ENCODE data around the gene FDPS. TPM values are rescaled to one million over a fixed set of nuclear protein-coding genes. Genes with fewer than 3 reads are reported as not detected.
"Not testable (repeated sequence)": the region's sequence is repeated elsewhere in the genome, so short reads cannot be mapped to it uniquely, and the experiment has no call there.

The FDPS gene
- total RNA-seq, 1 experiment from 2014 or later = 264 TPM

DNA sequence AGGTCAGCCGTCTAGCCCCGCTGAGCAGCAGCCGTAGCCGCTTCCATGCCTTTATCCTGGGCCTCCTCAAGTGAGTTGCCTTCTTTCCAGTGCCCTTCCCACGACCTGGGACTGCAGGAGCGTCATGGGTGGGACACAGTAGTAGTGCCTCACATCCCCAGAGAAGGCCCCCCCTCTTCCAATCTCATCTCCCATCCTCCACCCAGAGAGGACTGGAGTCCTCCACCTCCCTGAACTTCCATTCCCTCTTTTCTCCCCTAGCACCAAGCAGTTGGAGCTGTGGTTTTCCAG, 16.9 kb downstream of the FDPS start:
- Mint-ChIP-seq H3K27me3 (ENCODE audit: insufficient read depth, unreplicated experiment) (no peaks in the 10 kb centered on the region), H3K9me3 (ENCODE audit: unreplicated experiment) (no peaks in the 10 kb centered on the region), H3K4me1 (ENCODE audit: insufficient read depth, unreplicated experiment) (peaks cover 23% of the 10 kb centered on the region), H3K36me3 (ENCODE audit: insufficient read depth, unreplicated experiment) (peaks cover 34% of the 10 kb centered on the region), H3K27ac (ENCODE audit: low read depth, unreplicated experiment) (no peak overlapping the region), H3K4me3 (ENCODE audit: unreplicated experiment) (peak overlapping the region; percentile 90)
- POLR2A ChIA-PET = interaction anchor here (0.6 to 10.5 kb wide), 11 partner anchors 15 to 696 kb away, joined by 3 to 103 read pairs (median 11); partner anchors contain the start of genes ASH1L, CLK2, FDPS and SCAMP3
- DNase-seq (ENCODE audit: unreplicated experiment) = no peak
- CTCF ChIA-PET = interaction anchor here (0.6 to 10.2 kb wide), 4 partner anchors 51 to 1102 kb away, joined by 3 to 163 read pairs (median 4); no protein-coding TSS in a partner anchor
- intact Hi-C loops (cut with micrococcal nuclease) = no loop called here
- TF ChIP-seq, protein P1, sequence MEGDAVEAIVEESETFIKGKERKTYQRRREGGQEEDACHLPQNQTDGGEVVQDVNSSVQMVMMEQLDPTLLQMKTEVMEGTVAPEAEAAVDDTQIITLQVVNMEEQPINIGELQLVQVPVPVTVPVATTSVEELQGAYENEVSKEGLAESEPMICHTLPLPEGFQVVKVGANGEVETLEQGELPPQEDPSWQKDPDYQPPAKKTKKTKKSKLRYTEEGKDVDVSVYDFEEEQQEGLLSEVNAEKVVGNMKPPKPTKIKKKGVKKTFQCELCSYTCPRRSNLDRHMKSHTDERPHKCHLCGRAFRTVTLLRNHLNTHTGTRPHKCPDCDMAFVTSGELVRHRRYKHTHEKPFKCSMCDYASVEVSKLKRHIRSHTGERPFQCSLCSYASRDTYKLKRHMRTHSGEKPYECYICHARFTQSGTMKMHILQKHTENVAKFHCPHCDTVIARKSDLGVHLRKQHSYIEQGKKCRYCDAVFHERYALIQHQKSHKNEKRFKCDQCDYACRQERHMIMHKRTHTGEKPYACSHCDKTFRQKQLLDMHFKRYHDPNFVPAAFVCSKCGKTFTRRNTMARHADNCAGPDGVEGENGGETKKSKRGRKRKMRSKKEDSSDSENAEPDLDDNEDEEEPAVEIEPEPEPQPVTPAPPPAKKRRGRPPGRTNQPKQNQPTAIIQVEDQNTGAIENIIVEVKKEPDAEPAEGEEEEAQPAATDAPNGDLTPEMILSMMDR (IDR thresholded peaks at IDR 0.05; ENCODE audit: unreplicated experiment) = no peak
- no TSS peak for BruUV-seq (replicated peaks)

DNA sequence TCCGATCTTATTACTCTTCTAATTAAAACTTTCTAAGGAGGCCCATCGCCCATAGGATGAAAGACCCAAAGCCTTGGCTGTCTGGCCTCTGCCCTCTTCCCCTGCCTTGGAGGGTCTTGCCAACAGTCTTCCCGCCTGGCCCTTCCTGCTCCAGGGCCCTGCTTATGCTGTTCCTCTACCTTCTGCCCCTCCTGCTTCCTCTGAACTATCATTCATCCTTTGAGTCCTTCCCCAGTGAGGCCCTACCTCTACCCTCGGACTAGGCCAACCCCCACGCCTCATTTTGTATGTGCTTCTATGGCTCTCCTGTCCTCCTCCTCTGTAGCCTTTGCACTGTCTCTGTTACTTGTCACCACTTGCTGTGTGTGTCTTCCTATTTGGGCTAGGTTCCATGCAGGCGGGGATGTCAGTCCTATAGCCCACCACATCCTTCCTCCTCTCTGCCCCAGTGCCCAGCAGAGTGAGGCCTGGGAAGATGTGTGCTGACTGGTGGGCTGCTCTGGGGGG, 17.4 kb downstream of the FDPS start:
- H3K27me3 Mint-ChIP-seq (ENCODE audit: insufficient read depth, unreplicated experiment) = no peaks in the 10 kb centered on the region
- intact Hi-C loops (cut with micrococcal nuclease) = no loop called here
- no peak overlapping the region for H3K27ac Mint-ChIP-seq (ENCODE audit: low read depth, unreplicated experiment)
- BruUV-seq (replicated peaks) = no TSS peak
- CTCF ChIA-PET = interaction anchor here (1.2 to 1.4 kb wide), 2 partner anchors 50 to 76 kb away, joined by 4 to 5 read pairs; no protein-coding TSS in a partner anchor
- DNase-seq (ENCODE audit: unreplicated experiment) = no peak
- POLR2A ChIA-PET = interaction anchor here (0.6 to 10.5 kb wide), 4 partner anchors 15 to 75 kb away, joined by 4 to 103 read pairs (median 4); partner anchors contain the start of gene FDPS
- H3K4me3 Mint-ChIP-seq (ENCODE audit: unreplicated experiment) = peak overlapping the region; percentile 90
- peaks cover 34% of the 10 kb centered on the region for H3K36me3 Mint-ChIP-seq (ENCODE audit: insufficient read depth, unreplicated experiment)
- no peaks in the 10 kb centered on the region for H3K9me3 Mint-ChIP-seq (ENCODE audit: unreplicated experiment)
- H3K4me1 Mint-ChIP-seq (ENCODE audit: insufficient read depth, unreplicated experiment) = peaks cover 23% of the 10 kb centered on the region
- TF ChIP-seq, protein P1 (IDR thresholded peaks at IDR 0.05; ENCODE audit: unreplicated experiment) = no peak

DNA sequence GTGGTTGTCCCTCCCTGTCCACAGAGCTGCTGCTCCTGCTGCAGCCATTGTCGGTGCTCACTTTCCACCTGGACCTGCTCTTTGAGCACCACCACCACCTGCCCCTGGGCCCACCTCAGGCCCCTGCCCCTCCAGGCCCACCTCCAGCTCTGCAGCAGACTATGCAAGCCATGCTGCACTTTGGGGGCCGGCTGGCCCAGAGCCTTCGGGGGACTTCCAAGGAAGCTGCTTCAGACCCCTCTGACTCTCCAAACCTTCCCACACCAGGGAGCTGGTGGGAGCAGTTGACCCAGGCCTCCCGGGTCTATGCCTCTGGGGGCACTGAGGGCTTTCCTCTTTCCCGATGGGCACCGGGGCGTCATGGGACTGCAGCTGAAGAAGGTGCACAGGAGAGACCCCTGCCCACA, 18.0 kb downstream of the FDPS start:
- Mint-ChIP-seq H3K36me3 (ENCODE audit: insufficient read depth, unreplicated experiment) (peaks cover 40% of the 10 kb centered on the region), H3K27me3 (ENCODE audit: insufficient read depth, unreplicated experiment) (no peaks in the 10 kb centered on the region), H3K4me3 (ENCODE audit: unreplicated experiment) (peak overlapping the region; percentile 90), H3K4me1 (ENCODE audit: insufficient read depth, unreplicated experiment) (peaks cover 21% of the 10 kb centered on the region), H3K27ac (ENCODE audit: low read depth, unreplicated experiment) (no peak overlapping the region), H3K9me3 (ENCODE audit: unreplicated experiment) (no peaks in the 10 kb centered on the region)
- ChIA-PET CTCF (interaction anchor here (0.7 to 1.4 kb wide), 5 partner anchors 13 to 76 kb away, joined by 3 to 5 read pairs (median 3); no protein-coding TSS in a partner anchor), POLR2A (interaction anchor here (1.2 kb wide), 1 partner anchor 75 kb away, joined by 4 read pairs; no protein-coding TSS in a partner anchor)
- TF ChIP-seq, protein P1 (IDR thresholded peaks at IDR 0.05; ENCODE audit: unreplicated experiment) = no peak
- BruUV-seq (replicated peaks) = no TSS peak
- intact Hi-C loops (cut with micrococcal nuclease) = no loop called here
- DNase-seq (ENCODE audit: unreplicated experiment) = no peak

DNA sequence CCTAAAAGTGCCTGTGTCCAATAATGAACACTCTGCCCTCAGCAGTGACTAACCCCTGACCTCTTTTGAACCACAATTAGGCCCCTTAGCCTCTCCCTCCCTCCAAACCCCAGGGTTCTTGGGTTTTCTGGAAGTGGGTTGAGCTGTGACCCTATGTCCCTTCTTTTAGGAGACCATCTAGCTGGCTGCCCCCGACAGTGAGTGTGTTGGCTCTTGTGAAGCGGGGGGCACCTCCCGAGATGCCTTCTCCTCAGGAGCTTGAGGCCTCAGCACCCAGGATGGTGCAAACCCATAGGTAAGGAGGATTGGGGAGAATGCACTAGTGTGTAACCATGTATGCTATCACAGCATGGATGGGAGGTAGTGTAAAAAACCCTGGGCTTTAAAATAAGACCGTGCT, 19.3 kb downstream of the FDPS start:
- Mint-ChIP-seq H3K9me3 (ENCODE audit: unreplicated experiment) (no peaks in the 10 kb centered on the region), H3K4me3 (ENCODE audit: unreplicated experiment) (no peak overlapping the region), H3K4me1 (ENCODE audit: insufficient read depth, unreplicated experiment) (peaks cover 11% of the 10 kb centered on the region), H3K36me3 (ENCODE audit: insufficient read depth, unreplicated experiment) (peaks cover 53% of the 10 kb centered on the region), H3K27me3 (ENCODE audit: insufficient read depth, unreplicated experiment) (no peaks in the 10 kb centered on the region), H3K27ac (ENCODE audit: low read depth, unreplicated experiment) (no peak overlapping the region)
- ChIA-PET CTCF (interaction anchor here (0.6 to 2.8 kb wide), 6 partner anchors 10 to 542 kb away, joined by 3 to 17 read pairs (median 5); no protein-coding TSS in a partner anchor), POLR2A (interaction anchor here (0.9 kb wide), 1 partner anchor 12 kb away, joined by 3 read pairs; no protein-coding TSS in a partner anchor)
- intact Hi-C loops (cut with micrococcal nuclease) = no loop called here
- BruUV-seq (replicated peaks) = no TSS peak
- TF ChIP-seq, protein P1 (IDR thresholded peaks at IDR 0.05; ENCODE audit: unreplicated experiment) = no peak
- no peak for DNase-seq (ENCODE audit: unreplicated experiment)

DNA sequence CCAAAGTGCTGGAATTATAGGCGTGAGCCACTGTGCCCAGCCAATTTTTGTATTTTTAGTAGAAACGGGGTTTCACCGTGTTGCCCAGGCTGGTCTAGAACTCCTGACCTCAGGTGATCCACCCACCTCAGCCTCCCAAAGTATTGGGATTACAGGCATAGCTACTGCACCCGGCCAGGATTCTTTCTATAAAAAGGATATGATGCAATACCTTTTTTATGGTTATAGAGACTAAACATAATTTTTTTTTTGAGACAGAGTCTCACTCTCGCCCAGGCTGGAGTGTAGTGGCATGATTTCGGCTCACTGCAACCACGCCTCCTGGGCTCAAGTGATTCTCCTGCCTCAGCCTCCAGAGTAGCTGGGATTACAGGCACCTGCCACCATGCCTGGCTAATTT, 20.2 kb downstream of the FDPS start:
- H3K27ac Mint-ChIP-seq (ENCODE audit: low read depth, unreplicated experiment); intact Hi-C loops (cut with micrococcal nuclease); H3K4me3 Mint-ChIP-seq (ENCODE audit: unreplicated experiment); H3K9me3 Mint-ChIP-seq (ENCODE audit: unreplicated experiment); H3K27me3 Mint-ChIP-seq (ENCODE audit: insufficient read depth, unreplicated experiment); BruUV-seq (replicated peaks); DNase-seq (ENCODE audit: unreplicated experiment): not testable (repeated sequence)
- Mint-ChIP-seq H3K36me3 (ENCODE audit: insufficient read depth, unreplicated experiment) (peaks cover 62% of the 10 kb centered on the region), H3K4me1 (ENCODE audit: insufficient read depth, unreplicated experiment) (peaks cover 11% of the 10 kb centered on the region)
- POLR2A ChIA-PET = interaction anchor here (0.5 to 0.6 kb wide), 3 partner anchors 72 to 475 kb away, joined by 3 to 5 read pairs (median 3); no protein-coding TSS in a partner anchor
- CTCF ChIA-PET = interaction anchor here (0.6 to 2.8 kb wide), 5 partner anchors 9 to 320 kb away, joined by 3 to 17 read pairs (median 5); no protein-coding TSS in a partner anchor
